ENCODE results near the gene PTPRN2.

PTPRN2 gene

DNA sequence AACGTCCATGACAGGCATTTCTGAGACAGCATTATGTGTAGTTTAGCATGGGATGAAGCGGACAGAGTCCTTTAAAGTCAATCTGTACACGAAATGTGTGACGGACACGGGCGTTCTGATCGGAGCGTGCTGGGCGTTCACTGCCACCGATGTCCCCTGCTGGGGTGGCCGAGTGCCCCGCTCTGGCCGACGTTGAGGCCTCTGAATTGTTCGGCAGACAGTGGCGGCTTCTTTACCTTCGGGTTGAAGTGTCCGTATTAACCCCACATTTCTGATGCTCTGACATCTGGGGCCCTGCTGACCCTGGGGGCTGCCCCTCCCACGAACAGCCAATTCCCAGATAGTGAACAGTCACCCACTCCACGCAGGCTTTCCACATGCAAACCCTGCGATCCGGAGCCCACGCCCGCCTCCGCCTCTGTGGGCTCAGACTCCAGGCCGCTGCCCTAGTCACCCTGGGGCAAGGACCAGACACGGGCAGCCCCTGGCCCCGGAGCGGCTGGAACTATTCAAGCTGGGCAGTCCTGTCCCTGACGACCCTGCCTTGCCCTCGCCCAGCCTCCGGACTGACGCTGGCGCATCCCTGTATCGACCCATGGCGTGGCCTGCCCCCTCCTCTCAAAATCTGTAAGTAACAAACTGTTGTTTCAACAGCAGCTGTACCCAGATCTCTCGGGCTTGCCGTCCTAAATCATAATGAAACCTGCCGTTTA, 445.7 kb downstream of the PTPRN2 start:
- in situ Hi-C loops (cut with HindIII; ENCODE audit: low sequenced_read_pairs): no loop called here
- H3K4me3 ChIP-seq (ENCODE audit: low read depth, low read length): no peak overlapping the region
- TF ChIP-seq, protein P1, sequence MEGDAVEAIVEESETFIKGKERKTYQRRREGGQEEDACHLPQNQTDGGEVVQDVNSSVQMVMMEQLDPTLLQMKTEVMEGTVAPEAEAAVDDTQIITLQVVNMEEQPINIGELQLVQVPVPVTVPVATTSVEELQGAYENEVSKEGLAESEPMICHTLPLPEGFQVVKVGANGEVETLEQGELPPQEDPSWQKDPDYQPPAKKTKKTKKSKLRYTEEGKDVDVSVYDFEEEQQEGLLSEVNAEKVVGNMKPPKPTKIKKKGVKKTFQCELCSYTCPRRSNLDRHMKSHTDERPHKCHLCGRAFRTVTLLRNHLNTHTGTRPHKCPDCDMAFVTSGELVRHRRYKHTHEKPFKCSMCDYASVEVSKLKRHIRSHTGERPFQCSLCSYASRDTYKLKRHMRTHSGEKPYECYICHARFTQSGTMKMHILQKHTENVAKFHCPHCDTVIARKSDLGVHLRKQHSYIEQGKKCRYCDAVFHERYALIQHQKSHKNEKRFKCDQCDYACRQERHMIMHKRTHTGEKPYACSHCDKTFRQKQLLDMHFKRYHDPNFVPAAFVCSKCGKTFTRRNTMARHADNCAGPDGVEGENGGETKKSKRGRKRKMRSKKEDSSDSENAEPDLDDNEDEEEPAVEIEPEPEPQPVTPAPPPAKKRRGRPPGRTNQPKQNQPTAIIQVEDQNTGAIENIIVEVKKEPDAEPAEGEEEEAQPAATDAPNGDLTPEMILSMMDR (IDR thresholded peaks at IDR 0.05; ENCODE audit: low read depth, low read length, missing control alignments): no peak
- DNase-seq (ENCODE audit: low read depth): no peak

DNA sequence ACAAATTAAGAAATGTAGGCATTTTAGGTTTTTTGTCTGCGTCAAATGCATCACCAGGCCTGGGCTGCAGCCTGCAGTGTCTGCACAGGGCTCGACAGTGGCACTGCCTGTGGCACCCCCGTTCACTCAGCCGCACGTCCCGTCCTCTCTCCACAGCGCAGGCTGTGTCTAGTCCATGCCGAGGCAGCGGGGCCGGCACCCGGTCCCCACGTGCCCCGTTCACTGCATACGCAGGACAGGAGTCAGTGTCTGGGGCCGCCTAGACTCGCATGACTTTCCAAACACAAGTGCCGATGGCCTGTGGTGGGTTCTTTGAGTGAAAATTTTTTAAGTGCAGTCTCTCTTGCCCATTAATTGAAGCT, 446.4 kb downstream of the PTPRN2 start:
- H3K4me3 ChIP-seq (ENCODE audit: low read depth, low read length): no peak overlapping the region
- DNase-seq (ENCODE audit: low read depth): no peak
- in situ Hi-C loops (cut with HindIII; ENCODE audit: low sequenced_read_pairs): no loop called here
- TF ChIP-seq, protein P1 (IDR thresholded peaks at IDR 0.05; ENCODE audit: low read depth, low read length, missing control alignments): no peak

DNA sequence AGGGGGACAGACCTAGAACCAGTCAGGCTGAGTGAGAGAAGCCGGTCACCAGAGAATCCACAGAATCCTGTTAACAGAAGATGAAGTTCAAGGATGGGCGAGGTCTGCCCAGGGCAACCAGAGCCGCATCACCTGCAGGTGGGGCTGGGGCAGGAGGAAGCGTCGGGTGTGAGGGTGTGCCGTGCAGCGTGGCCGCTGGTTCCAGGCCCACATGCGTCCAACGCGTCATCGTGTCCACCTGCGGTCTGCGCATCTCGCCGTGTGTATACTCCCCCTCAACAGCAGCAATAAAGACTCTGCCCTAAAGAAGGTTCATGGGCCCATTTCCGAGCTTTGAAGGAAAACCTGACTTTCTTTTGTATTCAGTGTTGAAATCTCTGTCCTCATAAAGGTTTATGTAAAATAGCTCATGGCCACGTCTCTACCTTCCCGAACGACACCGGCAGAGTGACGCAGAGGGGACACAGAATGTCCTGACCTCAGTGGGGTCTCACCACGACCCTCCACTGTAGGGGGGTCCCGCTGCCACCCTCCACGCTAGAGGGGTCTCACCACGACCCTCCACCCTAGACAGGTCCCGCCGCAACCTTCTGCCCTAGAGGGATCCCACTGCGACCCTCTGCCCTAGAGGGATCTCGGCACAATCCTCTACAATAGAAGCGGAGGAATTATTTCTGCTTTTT, 446.9 kb downstream of the PTPRN2 start:
- in situ Hi-C loops (cut with HindIII; ENCODE audit: low sequenced_read_pairs): no loop called here
- DNase-seq (ENCODE audit: low read depth): no peak
- TF ChIP-seq, protein P1 (IDR thresholded peaks at IDR 0.05; ENCODE audit: low read depth, low read length, missing control alignments): no peak

DNA sequence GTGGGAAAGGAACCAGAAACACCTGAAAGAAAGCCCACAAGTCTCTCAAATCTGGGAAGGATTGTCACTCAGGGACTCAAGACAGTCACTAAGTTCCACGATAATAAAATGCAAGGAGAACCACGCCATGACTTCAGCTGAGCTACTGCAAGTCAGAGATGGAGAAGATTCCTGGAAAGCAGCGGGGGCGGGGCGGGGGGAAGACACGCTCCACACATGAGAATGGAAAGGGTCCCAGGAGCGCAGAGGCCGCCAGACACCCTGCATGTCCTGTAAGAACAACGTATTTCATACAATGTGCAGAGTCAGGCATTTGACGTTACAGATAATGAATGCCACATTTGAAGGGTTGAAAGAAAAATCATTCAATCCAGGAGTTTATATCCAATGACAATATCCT, 448.1 kb downstream of the PTPRN2 start:
- no peak for DNase-seq (ENCODE audit: low read depth)
- in situ Hi-C loops (cut with HindIII; ENCODE audit: low sequenced_read_pairs): no loop called here
- H3K4me3 ChIP-seq (ENCODE audit: low read depth, low read length): no peak overlapping the region
- TF ChIP-seq, protein P1 (IDR thresholded peaks at IDR 0.05; ENCODE audit: low read depth, low read length, missing control alignments): no peak

More for the DNA sequence above, 446.9 kb downstream of the PTPRN2 start:
- H3K4me3 ChIP-seq (ENCODE audit: low read depth, low read length): no peak overlapping the region

DNA sequence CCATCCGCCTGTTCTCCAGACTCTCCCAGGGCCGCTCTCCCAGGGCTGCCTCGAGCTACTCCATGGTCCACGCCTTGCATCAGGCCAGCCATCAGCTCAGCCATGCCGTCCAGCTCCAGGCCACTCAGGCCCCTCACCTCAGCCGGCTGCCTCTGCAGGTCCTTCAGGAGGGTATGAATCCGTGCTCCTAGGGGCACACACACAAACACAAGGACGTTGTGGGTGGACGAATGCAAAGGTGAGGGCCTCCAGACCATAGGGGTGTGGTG, 449.4 kb downstream of the PTPRN2 start:
- TF ChIP-seq, protein P1 (IDR thresholded peaks at IDR 0.05; ENCODE audit: low read depth, low read length, missing control alignments): no peak
- no peak overlapping the region for H3K4me3 ChIP-seq (ENCODE audit: low read depth, low read length)
- no peak for DNase-seq (ENCODE audit: low read depth)
- in situ Hi-C loops (cut with HindIII; ENCODE audit: low sequenced_read_pairs): no loop called here

DNA sequence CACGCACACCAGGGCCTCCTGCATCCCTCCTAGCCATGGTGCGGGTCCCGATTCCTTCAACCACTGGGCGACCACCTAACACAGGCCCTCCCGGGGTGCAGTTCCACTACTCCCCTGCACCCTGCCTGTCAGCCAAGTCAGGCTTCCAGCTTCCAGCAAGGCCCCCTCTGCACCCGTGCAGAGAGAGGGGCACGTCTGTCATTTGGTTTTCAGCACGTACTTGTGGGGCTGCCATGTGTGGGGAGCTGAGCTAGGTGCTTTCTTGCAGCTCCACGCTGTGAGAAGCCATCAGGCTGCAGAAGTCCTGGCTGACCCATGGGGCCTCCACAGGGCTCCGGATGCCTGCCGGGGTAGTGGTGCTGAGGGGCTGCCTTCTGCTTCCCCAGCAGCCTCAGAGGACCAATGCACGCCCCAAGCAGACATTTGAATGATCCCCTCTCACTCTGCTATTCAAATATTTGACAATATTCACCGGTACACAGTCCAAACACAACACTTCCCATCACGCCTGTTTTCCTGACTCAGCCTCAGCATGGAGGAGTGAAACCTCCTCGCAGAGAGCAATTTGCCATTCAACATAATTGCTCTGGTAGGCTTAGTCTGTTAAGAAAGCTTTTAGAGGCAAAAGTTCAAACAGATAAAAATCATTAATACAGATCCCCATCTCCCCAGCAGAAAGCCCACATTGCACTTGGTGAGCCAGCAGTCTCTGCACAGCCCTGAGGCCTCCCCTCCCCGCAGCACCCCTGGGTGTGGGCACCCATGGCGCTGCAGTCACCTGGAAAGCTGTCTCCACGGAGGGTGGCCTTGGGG, 449.9 kb downstream of the PTPRN2 start:
- TF ChIP-seq, protein P1 (IDR thresholded peaks at IDR 0.05; ENCODE audit: low read depth, low read length, missing control alignments): no peak
- no peak overlapping the region for H3K4me3 ChIP-seq (ENCODE audit: low read depth, low read length)
- DNase-seq (ENCODE audit: low read depth): no peak
- in situ Hi-C loops (cut with HindIII; ENCODE audit: low sequenced_read_pairs): no loop called here

Measured in astrocyte of the cerebellum (primary cell).